Measurements from ENCODE around the gene BIN1.

Gene BIN1

DNA sequence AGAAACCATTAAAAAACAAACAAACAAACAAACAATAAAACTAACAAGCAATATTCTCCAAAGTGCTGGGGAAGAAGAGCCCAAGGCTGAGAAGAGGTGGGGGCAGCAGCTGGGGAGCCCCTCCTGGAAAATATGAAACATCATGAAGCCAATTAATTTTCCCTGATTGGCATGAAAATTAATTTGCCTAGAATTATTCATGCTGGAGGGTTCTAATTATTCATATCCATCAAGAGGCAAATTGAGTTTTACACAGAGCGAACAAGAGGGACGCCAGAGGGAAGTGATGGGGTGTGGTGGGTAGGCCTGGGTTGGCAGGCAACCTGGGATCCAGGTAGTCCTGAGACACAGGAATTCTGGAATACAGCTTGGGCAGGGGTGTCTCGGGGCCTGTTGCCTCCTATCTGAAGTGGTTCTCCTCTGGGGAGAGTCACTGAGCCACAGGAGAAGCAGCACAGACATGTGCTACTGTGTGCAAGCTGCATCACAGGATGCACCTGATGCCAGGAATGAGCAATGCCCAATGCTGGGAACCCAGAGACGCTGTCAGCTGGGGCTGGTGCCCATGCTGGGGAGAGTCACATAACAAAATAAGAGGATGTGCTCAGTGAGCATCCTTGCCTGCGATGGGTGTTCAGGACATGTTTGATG, 107.7 kb downstream of the BIN1 start:
- DNase-seq (ENCODE audit: low read depth in 2 of 2): no peak

DNA sequence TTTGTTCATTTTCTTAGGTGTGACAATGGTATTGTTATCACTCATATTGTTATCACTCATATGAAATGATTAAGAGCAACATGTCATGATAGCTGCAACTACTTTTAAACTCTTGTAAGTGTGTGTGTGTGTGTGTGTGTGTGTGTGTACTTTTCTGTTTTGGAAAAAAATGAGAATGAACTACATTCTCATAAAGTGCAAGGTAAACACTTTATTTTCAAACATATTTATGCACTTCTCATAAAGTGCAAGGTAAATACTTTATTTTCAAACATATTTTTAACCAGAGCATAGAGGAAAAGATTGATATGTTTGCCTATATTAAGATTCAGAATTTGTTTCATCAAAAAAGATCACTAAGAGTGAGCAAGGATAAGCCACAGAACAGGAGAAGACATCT, 108.5 kb downstream of the BIN1 start:
- no peak for DNase-seq (ENCODE audit: low read depth in 2 of 2)

Data from stimulated activated CD8-positive, alpha-beta memory T cell treated with anti-CD3 and anti-CD28 coated beads, Interleukin-15, amount 100 ng/mL, for 4 hours (primary cell).